Astrocyte of the cerebellum (primary cell): ENCODE data around the gene CLIP4.

Experiments used
- DNase-seq: peaks from one replicate; pipeline ENCODE4 v3.0.0-alpha.2; 2011; ENCODE audit warnings: low read depth
- H3K4me3 ChIP-seq: 2 replicates; pipeline ENCODE4 v1.5.1; 2011; ENCODE audit warnings: mild to moderate bottlenecking, low read depth, low read length, moderate library complexity
- in situ Hi-C: cut with HindIII; loops from 2 replicates; pipeline ENCODE4 v1.10.0; 2017; ENCODE audit warnings: low sequenced_read_pairs
- TF ChIP-seq, protein P1 (sequence below): IDR thresholded peaks from 2 replicates; pipeline ENCODE4 v1.5.1; 2012; ENCODE audit warnings: low read length, low read depth, moderate library complexity, mild to moderate bottlenecking; ENCODE audit errors: missing control alignments

CLIP4 gene

GRCh38 chr2:29206941-29207340 is 91.7 kb downstream of the CLIP4 start:
- DNase-seq: no peak
- in situ Hi-C loops: no loop called here

DNA sequence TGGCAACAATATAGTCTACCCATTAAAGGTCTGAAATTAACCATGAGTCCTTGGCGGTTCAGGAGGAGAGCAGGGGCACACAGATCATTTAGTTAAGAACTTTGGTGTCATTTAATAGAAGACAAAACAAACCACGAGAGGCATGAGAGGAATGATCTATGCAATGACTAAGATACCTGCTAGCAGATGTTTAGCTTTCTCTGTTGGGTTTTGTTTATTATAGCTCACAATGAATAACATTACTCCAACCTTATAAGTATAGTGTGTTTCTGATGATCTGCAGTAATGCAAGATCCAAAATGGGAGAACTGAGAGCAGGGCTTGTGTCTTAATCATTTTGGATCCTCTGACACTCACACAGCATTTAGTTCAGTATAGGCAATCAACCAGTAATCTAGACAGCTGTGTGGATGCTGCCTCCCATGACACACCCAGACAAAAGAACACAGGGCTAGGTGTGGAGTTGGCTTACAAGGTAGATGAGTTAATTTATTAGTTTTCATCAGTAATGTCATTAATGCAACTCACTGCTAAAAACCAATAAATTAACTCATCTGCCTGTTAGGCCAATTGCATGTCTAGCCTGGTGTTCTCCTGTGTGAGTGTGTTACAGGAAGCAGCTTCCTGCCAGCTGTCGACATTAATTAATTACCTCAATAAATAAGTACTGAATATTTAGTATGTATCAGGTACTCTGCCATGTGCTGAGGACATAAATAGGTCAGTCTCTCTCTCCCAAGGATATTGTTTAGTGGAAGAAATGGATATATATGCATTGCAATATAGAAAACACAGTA is 92.3 kb downstream of the CLIP4 start:
- H3K4me3 ChIP-seq: no peak overlapping the region
- in situ Hi-C loops: no loop called here
- DNase-seq: no peak
- TF ChIP-seq, protein P1, sequence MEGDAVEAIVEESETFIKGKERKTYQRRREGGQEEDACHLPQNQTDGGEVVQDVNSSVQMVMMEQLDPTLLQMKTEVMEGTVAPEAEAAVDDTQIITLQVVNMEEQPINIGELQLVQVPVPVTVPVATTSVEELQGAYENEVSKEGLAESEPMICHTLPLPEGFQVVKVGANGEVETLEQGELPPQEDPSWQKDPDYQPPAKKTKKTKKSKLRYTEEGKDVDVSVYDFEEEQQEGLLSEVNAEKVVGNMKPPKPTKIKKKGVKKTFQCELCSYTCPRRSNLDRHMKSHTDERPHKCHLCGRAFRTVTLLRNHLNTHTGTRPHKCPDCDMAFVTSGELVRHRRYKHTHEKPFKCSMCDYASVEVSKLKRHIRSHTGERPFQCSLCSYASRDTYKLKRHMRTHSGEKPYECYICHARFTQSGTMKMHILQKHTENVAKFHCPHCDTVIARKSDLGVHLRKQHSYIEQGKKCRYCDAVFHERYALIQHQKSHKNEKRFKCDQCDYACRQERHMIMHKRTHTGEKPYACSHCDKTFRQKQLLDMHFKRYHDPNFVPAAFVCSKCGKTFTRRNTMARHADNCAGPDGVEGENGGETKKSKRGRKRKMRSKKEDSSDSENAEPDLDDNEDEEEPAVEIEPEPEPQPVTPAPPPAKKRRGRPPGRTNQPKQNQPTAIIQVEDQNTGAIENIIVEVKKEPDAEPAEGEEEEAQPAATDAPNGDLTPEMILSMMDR: no peak

More at GRCh38 chr2:29206941-29207340, 91.7 kb downstream of the CLIP4 start:
- no peak overlapping the region for H3K4me3 ChIP-seq
- TF ChIP-seq, protein P1: peak; percentile 5

DNA sequence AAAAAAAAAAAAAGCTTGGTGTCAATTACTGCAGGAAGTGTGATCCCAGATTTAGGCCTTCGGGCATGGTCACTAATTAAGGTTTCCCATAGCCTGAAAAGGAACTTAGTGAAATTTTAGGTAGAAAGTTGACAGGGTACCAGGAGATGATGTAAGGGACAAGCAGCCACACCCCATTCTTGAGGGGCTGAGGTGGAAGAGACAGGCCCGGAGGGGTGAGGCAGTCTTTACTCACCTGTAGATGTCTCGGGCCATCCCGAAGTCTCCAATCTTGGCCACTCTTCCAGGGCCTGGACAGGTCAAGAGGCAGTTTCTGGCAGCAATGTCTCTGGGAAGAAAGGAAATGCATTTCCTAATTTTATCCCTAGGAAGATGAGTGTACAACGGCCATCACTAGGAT is 94.3 kb downstream of the CLIP4 start:
- TF ChIP-seq, protein P1: no peak
- no peak for DNase-seq
- no peak overlapping the region for H3K4me3 ChIP-seq
- in situ Hi-C loops: no loop called here

GRCh38 chr2:29212009-29212408 is 96.8 kb downstream of the CLIP4 start:
- no peak overlapping the region for H3K4me3 ChIP-seq
- TF ChIP-seq, protein P1: peak; percentile 18
- no peak for DNase-seq
- in situ Hi-C loops: no loop called here

DNA sequence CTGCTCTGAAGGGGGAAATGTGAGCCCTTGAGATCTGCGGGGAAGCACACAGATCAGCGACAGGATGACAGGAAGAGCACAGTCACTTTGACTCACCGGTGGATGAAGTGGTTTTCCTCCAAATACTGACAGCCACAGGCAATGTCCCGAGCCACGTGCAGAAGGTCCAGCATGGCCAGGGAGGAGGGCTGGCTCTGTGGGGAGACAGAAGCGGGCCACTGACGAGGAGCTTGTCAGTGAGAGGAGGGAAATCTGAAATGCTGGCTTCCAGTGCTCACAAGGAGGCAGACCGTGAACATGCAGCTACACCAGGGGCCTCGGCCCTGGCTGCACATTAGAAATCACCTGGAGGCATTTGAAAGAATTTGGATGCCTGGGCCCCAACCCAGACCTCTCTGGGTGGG is 98.7 kb downstream of the CLIP4 start:
- no peak for DNase-seq
- TF ChIP-seq, protein P1: no peak
- H3K4me3 ChIP-seq: no peak overlapping the region
- in situ Hi-C loops: no loop called here

DNA sequence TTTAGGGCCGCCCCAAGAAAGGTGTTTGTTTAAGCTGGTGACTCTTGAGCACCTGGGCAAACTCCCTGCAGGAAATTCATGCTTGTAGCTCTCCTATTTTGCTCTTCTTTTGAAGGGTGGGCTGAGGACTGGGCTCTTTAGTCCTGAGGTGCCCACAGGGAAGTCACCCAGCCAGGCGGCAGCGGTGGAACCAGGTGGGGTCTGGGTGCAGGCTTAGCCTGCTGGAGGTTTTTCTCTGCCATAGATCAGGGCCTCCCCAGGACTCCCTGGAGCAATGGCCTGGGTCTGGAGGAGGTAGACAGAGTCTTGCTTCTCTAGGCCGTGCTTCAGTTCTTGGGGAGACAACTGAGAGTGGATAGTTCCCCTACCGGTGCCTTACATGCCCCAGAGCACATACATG is 99.9 kb downstream of the CLIP4 start:
- H3K4me3 ChIP-seq: no peak overlapping the region
- TF ChIP-seq, protein P1: no peak
- in situ Hi-C loops: no loop called here
- DNase-seq: no peak
